Smooth muscle cell (in vitro differentiated cells): Measurements from ENCODE around the gene OR4D11. TPM values are rescaled to one million over a fixed set of nuclear protein-coding genes. Genes with fewer than 3 reads are reported as not detected.
"Not testable (repeated sequence)": the region's sequence is repeated elsewhere in the genome, so short reads cannot be mapped to it uniquely, and the experiment has no call there.

Source experiments
- DNase-seq: peaks from one replicate; lab custom pipeline; 2025; ENCODE audit not compliant: unreplicated experiment; lab: John Stamatoyannopoulos, UW
- H2AFZ ChIP-seq: fragments of 200-600 bp; sonication (generic); 2 replicates; pipeline ENCODE4 v1.6.0; 2016; ENCODE audit warnings: antibody characterized with exemption, low read depth, mild to moderate bottlenecking
- H3F3A ChIP-seq: fragments of 200-600 bp; sonication (generic); 2 replicates; pipeline ENCODE4 v1.6.0; 2017; ENCODE audit warnings: antibody characterized with exemption, low read depth
- H3K27ac ChIP-seq: fragments of 200-600 bp; sonication (generic); 2 replicates; pipeline ENCODE4 v1.5.1; 2016; ENCODE audit warnings: low read depth, mild to moderate bottlenecking
- H3K27me3 ChIP-seq: fragments of 200-600 bp; sonication (generic); 2 replicates; pipeline ENCODE4 v1.6.1; 2016; ENCODE audit warnings: low read depth, mild to moderate bottlenecking
- H3K36me3 ChIP-seq: fragments of 200-600 bp; sonication (generic); 2 replicates; pipeline ENCODE4 v1.5.1; 2016; ENCODE audit warnings: low read depth
- H3K4me1 ChIP-seq: fragments of 200-600 bp; sonication (generic); 2 replicates; pipeline ENCODE4 v1.5.1; 2016; ENCODE audit warnings: low read depth
- H3K4me2 ChIP-seq: fragments of 200-600 bp; sonication (generic); 2 replicates; pipeline ENCODE4 v1.6.0; 2016; ENCODE audit warnings: mild to moderate bottlenecking
- H3K4me3 ChIP-seq: fragments of 200-600 bp; sonication (generic); 2 replicates; pipeline ENCODE4 v1.5.1; 2016; ENCODE audit warnings: mild to moderate bottlenecking
- H3K79me2 ChIP-seq: fragments of 200-600 bp; sonication (generic); 2 replicates; pipeline ENCODE4 v1.6.0; 2016; ENCODE audit warnings: low read depth, mild to moderate bottlenecking
- H3K9ac ChIP-seq: fragments of 200-600 bp; sonication (generic); 2 replicates; pipeline ENCODE4 v1.6.0; 2016; ENCODE audit warnings: low read depth
- H3K9me3 ChIP-seq: fragments of 200-600 bp; sonication (generic); replicated peaks from 2 replicates; pipeline ENCODE4 v1.5.1; 2016; ENCODE audit warnings: low read depth
- H4K20me1 ChIP-seq: fragments of 200-600 bp; sonication (generic); 2 replicates; pipeline ENCODE4 v1.6.0; 2016; ENCODE audit warnings: low read depth
- CTCF ChIP-seq: fragments of 200-600 bp; sonication (generic); IDR thresholded peaks from 2 replicates; pipeline ENCODE4 v1.5.1; 2017; ENCODE audit warnings: borderline replicate concordance, mild to moderate bottlenecking, antibody characterized with exemption; ENCODE audit not compliant: insufficient read depth, poor library complexity, severe bottlenecking
- WGBS: methylation state at CpG from one replicate; pipeline ENCODE4 v1.1.7; 2016; ENCODE audit warnings: low lambda C conversion rate; 5-methylcytosine and 5-hydroxymethylcytosine counted together
- polyA plus RNA-seq: library from polyadenylated mRNA; unstranded; fragments of >200 nt; fragmentation: Nextera tagmentation; extraction: Ambion mirVana; gene quantifications from 2 replicates; pipeline ENCODE4 v1.2.1, GENCODE V29; 2016
- total RNA-seq: library from RNA; depleted of rRNA; stranded (reverse); fragments of >200 nt; gene quantifications from 2 replicates; pipeline ENCODE4 v1.2.3, GENCODE V29; 2014

OR4D11 gene
- total and polyA plus RNA-seq, 2 experiments from 2014 or later = not detected

DNA sequence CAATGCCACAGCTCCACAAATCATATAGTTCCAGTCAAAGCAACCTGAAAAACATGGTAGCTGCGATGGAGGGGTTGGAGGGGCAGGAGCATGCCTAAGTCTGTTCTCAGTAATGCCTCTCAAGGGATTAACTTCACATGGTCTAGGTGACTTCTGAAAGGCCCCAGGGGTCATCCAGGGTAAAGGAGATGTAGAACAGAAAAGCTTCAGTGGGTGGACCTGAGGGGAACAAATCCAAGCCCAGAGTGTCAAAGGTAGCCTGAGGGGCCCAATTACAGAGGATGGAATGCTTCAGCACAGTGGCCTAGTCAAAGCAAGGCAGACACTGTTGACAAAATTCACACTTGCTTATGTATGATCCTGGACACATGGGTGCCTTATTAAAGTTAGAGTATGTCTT, 31.3 kb downstream of the OR4D11 start:
- Histone ChIP-seq H2AFZ (no peak overlapping the region), H3K27me3 (no peaks in the 10 kb centered on the region), H3K4me1 (peaks cover 4% of the 10 kb centered on the region), H3F3A (no peaks in the 10 kb centered on the region), H3K9ac (no peak overlapping the region), H4K20me1 (no peaks in the 10 kb centered on the region), H3K36me3 (no peaks in the 10 kb centered on the region), H3K4me3 (no peak overlapping the region), H3K79me2 (no peaks in the 10 kb centered on the region), H3K27ac (no peak overlapping the region), H3K4me2 (no peak overlapping the region), H3K9me3 (no peaks in the 10 kb centered on the region)
- no peak for DNase-seq
- TF ChIP-seq CTCF = no peak
- 100% methylated on average over 1 of the region's 1 CpG for WGBS

DNA sequence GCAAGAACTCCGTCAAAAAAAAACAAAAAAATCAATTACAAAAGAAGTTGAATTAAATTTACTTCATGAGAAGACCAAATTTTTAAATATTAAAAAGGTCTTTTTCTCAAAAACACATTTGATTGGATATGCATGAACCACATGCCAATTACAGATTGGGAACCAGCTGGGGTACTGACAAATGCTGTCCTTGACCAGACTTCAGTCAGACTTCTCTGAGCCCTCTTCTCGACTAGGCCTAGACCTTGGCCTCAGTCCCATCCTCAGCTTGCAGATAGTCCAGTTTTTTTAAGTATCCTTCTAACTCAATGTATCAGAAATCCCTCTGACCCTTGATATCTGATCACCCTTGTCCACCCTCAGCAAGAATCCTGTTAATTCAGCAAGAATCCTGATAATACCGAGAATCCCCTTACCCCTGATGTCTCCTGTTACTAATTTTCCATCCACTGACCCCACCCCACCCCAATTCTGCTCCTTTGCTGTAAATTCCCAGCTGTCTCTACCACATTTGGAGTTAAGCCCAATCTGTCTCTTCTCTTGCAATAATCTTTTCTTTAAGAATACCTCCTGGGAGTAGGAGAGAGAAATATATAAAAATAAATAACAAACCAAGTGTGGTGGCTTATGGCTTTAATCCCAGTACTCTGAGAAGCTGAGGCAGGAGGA, 38.9 kb downstream of the OR4D11 start:
- WGBS = 88% methylated on average over 3 of the region's 3 CpGs
- Histone ChIP-seq H3K36me3 (no peaks in the 10 kb centered on the region), H3K27me3 (no peaks in the 10 kb centered on the region), H3K9ac (no peak overlapping the region), H4K20me1 (no peaks in the 10 kb centered on the region), H3K4me1 (peaks cover 4% of the 10 kb centered on the region), H3K9me3 (no peaks in the 10 kb centered on the region), H3K27ac (no peak overlapping the region), H2AFZ (no peak overlapping the region), H3K4me2 (no peak overlapping the region), H3K79me2 (no peaks in the 10 kb centered on the region), H3F3A (no peaks in the 10 kb centered on the region), H3K4me3 (no peak overlapping the region)
- no peak for TF ChIP-seq CTCF
- DNase-seq = no peak

- H4K20me1 ChIP-seq, DNase-seq, H3K36me3 ChIP-seq, H3F3A ChIP-seq, H3K79me2 ChIP-seq, H3K9me3 ChIP-seq, H3K4me2 ChIP-seq, H3K27me3 ChIP-seq, H2AFZ ChIP-seq, H3K9ac ChIP-seq, H3K27ac ChIP-seq, H3K4me3 ChIP-seq, H3K4me1 ChIP-seq: not testable (repeated sequence)
- WGBS = 96% methylated on average over 3 of the region's 3 CpGs
These were observed 40.3 kb downstream of the OR4D11 start for GRCh38 chr11:59543713-59544112.

- H3K27ac ChIP-seq = peak overlapping the region; percentile 83
- TF ChIP-seq CTCF = no peak
- peaks cover 18% of the 10 kb centered on the region for H3K4me1 ChIP-seq
- H2AFZ ChIP-seq = peak overlapping the region; percentile 77
- no peaks in the 10 kb centered on the region for H3K36me3 ChIP-seq
- DNase-seq = no peak
- no peak overlapping the region for H3K4me3 ChIP-seq
- H3K79me2 ChIP-seq = no peaks in the 10 kb centered on the region
- 66% methylated on average over 3 of the region's 3 CpGs for WGBS
- no peaks in the 10 kb centered on the region for H3K9me3 ChIP-seq
- peak overlapping the region; percentile 39 for H3K9ac ChIP-seq
- H3K27me3 ChIP-seq = no peaks in the 10 kb centered on the region
- peak overlapping the region; percentile 39 for H3K4me2 ChIP-seq
- H4K20me1 ChIP-seq = no peaks in the 10 kb centered on the region
- H3F3A ChIP-seq = peaks cover 6% of the 10 kb centered on the region
These were observed 41.4 kb downstream of the OR4D11 start for GRCh38 chr11:59544869-59545178.
